Measurements from ENCODE around the gene KANK2. TPM values are rescaled to one million over a fixed set of nuclear protein-coding genes. Genes with fewer than 3 reads are reported as not detected.
A peak's percentile ranks its signal among the peaks of the same experiment; 100 is the strongest.
"Not testable (repeated sequence)": the region's sequence is repeated elsewhere in the genome, so short reads cannot be mapped to it uniquely, and the experiment has no call there.

KANK2 gene
- total RNA-seq, 1 donor from 2014 or later = 2.7 TPM

DNA sequence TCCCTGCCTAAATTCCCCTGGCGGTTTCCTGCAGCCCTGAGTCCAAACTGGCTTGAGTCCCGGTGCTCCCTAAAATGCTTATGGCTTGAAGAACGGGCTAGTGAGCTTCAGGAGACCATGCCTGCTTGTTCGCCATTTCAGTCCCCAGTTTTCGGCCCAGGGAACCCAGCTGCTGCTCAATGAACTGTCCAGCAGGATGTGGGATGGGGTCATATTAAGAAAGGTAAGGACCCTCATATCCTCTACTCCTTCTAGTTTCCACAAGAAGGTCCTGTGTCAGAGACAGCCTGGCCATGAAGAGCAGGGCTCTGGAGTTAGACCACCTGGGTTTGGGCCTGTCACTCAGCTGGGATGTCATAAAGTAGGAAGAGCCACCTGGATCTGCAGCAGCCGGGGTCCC, 24.8 kb downstream of the KANK2 start:
- intact Hi-C loops (cut with micrococcal nuclease) = no loop called here

DNA sequence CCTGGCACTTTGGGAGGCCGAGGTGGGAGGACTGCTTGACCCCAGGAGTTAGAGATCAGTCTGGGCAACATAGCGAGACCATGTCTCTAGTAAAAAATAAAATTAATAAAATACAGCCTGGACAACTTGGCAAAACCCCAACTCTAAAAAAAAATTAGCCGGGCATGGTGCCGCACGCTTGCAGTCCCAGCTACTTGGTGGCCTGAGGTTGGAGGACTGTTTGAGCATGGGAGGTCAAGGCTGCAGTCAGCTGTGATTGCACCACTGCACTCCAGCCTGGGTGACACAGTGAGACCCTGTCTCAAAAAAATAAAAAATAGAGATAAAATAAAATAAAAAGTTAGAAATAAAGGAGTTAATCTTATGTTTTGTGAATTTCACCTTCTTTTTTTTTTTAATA, 26.2 kb downstream of the KANK2 start:
- no peak for DNase-seq (ENCODE audit: low spot score)
- H3K4me3 Mint-ChIP-seq = no peak overlapping the region
- no peaks in the 10 kb centered on the region for H3K36me3 Mint-ChIP-seq (ENCODE audit: low read depth)
- no peaks in the 10 kb centered on the region for H3K27me3 Mint-ChIP-seq (ENCODE audit: insufficient read depth)
- no peak overlapping the region for H3K27ac Mint-ChIP-seq
- H3K4me1 Mint-ChIP-seq (ENCODE audit: low read depth) = no peaks in the 10 kb centered on the region
- H3K9me3 Mint-ChIP-seq = no peaks in the 10 kb centered on the region
- intact Hi-C loops (cut with micrococcal nuclease) = no loop called here

More for the DNA sequence above, 24.8 kb downstream of the KANK2 start:
- H3K27ac Mint-ChIP-seq = no peak overlapping the region
- DNase-seq (ENCODE audit: low spot score) = no peak
- H3K36me3 Mint-ChIP-seq (ENCODE audit: low read depth) = no peaks in the 10 kb centered on the region
- no peaks in the 10 kb centered on the region for H3K4me1 Mint-ChIP-seq (ENCODE audit: low read depth)
- no peaks in the 10 kb centered on the region for H3K9me3 Mint-ChIP-seq
- H3K4me3 Mint-ChIP-seq = no peak overlapping the region
- H3K27me3 Mint-ChIP-seq (ENCODE audit: insufficient read depth) = no peaks in the 10 kb centered on the region

DNA sequence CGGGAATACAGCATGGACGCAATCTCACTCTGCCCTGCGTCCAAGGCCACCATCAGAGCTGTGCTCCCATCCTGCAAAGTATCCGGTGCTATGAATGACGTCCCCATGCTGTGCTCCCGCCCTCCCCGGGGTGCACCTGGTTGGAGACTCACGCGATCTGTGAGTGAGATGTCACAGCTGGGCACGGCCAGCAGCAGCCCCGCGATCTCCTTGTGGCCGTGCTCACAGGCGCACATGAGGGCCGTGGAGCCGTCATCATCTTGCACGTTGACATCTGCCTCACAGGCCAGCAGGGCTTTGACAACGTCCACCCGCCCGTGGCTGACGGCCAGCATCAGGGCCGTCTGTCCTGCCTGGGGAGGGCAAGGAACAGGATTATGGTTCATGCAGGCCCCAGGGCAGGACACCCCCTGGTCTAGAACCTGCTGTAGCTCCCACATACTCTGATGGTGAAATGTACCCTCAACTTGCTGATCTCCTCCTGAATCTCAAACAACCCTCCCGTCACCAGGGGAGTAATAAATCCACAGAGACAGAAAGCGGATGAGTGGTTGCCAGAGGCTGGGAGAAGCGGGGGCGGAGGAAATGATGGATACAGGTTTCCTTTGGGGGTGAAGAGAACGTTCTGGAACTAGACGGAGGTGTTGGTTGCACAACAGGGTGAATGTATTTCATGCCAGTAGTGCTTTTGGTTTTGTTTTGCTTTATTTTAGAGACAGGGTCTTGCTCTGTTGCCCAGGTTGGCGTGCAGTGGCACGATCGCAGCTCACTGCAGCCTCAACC, 27.3 kb downstream of the KANK2 start:
- Mint-ChIP-seq H3K36me3 (ENCODE audit: low read depth) (no peaks in the 10 kb centered on the region), H3K4me1 (ENCODE audit: low read depth) (no peaks in the 10 kb centered on the region), H3K27me3 (ENCODE audit: insufficient read depth) (no peaks in the 10 kb centered on the region), H3K27ac (no peak overlapping the region), H3K4me3 (no peak overlapping the region), H3K9me3 (no peaks in the 10 kb centered on the region)
- intact Hi-C loops (cut with micrococcal nuclease) = no loop called here
- no peak for DNase-seq (ENCODE audit: low spot score)

DNA sequence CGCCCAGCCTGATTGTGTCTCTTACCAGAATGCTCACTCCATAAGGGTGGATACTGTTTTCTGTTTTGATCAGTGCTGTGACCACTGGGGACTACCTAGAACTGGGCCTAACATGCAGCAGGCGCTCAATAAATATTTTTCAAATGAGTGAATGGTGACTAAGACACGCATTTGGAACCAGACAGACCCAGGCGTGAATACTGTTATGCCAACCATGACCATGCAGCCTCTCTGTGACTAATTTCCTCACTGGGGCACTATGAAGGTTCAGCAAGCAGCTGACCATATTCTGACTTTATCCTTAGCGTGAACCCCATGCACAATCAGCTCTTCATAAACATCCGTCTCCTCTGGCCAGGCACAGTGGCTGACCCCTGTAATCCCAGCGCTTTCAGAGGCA, 28.8 kb downstream of the KANK2 start:
- Mint-ChIP-seq H3K27ac (no peak overlapping the region), H3K36me3 (ENCODE audit: low read depth) (no peaks in the 10 kb centered on the region), H3K27me3 (ENCODE audit: insufficient read depth) (no peaks in the 10 kb centered on the region), H3K4me3 (no peak overlapping the region), H3K9me3 (no peaks in the 10 kb centered on the region), H3K4me1 (ENCODE audit: low read depth) (no peaks in the 10 kb centered on the region)
- no peak for DNase-seq (ENCODE audit: low spot score)
- intact Hi-C loops (cut with micrococcal nuclease) = no loop called here

DNA sequence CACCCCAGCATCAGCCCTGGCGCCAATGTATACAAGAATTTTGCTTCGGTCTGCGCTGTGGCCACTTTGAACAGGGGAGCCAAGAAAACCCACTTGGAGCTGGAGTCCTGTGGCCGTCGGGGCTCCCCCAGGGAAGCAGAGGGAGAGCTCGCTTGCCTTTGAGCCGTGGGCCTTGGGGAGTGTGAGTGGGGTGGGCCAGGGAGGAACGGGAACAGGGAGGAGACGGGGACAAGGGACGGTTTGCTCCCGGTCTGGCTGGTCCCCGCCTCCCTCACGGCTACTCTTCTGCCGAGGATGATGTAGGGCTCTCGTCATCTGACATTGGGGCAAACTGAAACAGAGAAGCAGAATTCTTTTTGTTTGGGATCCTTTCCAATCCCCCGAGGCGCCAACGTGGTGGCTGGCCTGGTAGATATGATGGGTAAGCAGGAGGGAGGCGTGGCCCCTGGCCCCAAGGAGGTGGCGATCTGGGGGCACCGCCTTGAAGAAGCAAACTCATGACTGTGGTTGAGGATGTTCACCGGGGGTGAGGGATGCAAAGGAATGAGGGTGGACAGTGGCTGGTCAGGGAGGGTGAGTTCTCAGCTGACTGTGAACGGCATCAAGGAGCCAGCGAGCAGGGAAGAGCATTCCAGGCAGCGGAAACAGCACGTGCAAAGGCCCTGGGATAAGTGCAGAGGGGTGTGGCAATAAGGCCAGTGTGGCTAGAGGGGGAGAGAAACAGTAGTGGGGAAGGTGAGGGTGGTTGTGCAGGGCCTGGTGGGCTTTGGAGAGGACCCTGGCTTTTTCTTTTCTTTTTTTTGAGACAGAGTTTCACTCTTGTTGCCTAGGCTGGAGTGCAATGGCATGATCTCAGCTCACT, 30.8 kb downstream of the KANK2 start:
- no peaks in the 10 kb centered on the region for H3K4me1 Mint-ChIP-seq (ENCODE audit: low read depth)
- no peaks in the 10 kb centered on the region for H3K9me3 Mint-ChIP-seq
- intact Hi-C loops (cut with micrococcal nuclease) = no loop called here
- DNase-seq (ENCODE audit: low spot score) = no peak
- no peaks in the 10 kb centered on the region for H3K27me3 Mint-ChIP-seq (ENCODE audit: insufficient read depth)
- H3K36me3 Mint-ChIP-seq (ENCODE audit: low read depth) = no peaks in the 10 kb centered on the region
- no peak overlapping the region for H3K4me3 Mint-ChIP-seq
- H3K27ac Mint-ChIP-seq = no peak overlapping the region

DNA sequence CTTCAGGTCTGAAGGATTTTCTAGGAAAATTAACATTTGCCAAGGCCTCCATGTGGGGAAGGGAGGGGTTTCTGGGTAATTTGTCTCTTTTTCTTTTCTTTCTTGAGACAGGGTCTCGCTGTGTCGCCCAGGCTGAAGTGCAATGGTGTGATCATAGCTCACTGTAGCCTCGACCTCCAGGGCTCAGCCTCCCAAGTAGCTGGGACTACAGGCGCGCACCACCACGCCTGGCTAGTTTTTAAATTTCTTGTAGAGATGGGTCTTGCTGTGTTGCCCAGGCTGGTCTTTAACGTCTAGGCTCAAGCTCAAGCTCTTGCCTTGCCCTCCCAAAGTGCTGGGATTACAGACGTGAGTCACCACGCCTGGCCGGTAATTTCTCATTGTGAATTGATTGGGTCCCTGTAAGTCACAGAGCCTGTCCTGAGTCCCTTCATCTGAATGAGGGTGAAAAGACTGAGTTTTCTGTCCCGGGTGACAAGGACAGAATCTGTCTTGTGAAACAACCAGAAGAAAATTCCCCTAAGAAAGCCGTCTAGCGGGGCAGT, 31.8 kb downstream of the KANK2 start:
- H3K27ac Mint-ChIP-seq = no peak overlapping the region
- DNase-seq (ENCODE audit: low spot score) = no peak
- H3K9me3 Mint-ChIP-seq = no peaks in the 10 kb centered on the region
- intact Hi-C loops (cut with micrococcal nuclease) = no loop called here
- no peaks in the 10 kb centered on the region for H3K27me3 Mint-ChIP-seq (ENCODE audit: insufficient read depth)
- no peaks in the 10 kb centered on the region for H3K36me3 Mint-ChIP-seq (ENCODE audit: low read depth)
- no peak overlapping the region for H3K4me3 Mint-ChIP-seq
- H3K4me1 Mint-ChIP-seq (ENCODE audit: low read depth) = no peaks in the 10 kb centered on the region

DNA sequence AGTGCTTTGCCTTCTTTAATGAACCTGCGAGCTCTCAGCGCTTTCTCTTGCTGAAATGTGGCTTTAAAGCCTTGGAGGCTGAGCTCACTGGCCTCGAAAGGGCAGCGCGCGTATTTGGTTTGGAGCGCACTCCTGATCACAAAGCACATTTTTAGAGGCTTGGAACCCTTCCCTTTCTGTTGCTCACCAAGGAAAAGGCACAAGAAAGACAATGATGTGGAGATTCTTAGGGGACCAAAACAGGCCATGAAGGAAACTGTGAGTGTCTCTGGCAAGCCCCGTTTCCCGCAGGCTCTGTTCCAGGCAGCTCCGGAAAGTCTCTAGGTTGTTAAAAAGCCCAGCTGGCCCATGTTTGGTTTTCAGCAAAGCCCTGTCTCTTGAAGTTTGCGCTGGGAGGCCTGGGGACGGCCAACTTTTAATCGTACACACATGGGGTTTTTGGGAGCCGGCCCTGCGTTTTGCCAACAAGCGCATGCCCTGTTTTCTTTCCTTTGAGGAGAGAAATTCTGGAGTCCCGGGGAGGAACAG, 32.4 kb downstream of the KANK2 start:
- Mint-ChIP-seq H3K27me3 (ENCODE audit: insufficient read depth) (no peaks in the 10 kb centered on the region), H3K4me3 (no peak overlapping the region), H3K4me1 (ENCODE audit: low read depth) (no peaks in the 10 kb centered on the region), H3K9me3 (no peaks in the 10 kb centered on the region), H3K36me3 (ENCODE audit: low read depth) (no peaks in the 10 kb centered on the region), H3K27ac (no peak overlapping the region)
- intact Hi-C loops (cut with micrococcal nuclease) = no loop called here
- no peak for DNase-seq (ENCODE audit: low spot score)

DNA sequence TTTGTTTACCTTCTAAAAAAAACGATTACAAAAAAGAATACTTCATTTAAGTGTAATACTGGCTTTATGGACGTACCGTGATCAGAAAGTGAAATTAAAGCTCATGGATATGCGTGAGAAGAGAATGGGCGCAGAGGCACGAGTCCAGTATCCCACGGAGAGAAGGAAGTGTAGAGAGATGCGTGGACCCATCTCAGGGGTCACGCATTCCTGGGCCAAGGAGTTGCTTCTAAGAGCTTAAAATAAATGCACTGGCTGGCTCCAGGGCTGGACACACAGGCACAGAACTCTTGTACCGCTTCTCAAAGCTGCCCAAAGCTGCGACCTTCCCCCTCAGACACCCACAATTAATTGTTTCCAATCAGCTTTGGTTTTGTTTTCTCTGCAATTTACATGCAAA, 33.0 kb downstream of the KANK2 start:
- Mint-ChIP-seq H3K4me1 (ENCODE audit: low read depth) (no peaks in the 10 kb centered on the region), H3K4me3 (no peak overlapping the region), H3K9me3 (no peaks in the 10 kb centered on the region), H3K36me3 (ENCODE audit: low read depth) (no peaks in the 10 kb centered on the region), H3K27ac (no peak overlapping the region), H3K27me3 (ENCODE audit: insufficient read depth) (no peaks in the 10 kb centered on the region)
- no peak for DNase-seq (ENCODE audit: low spot score)
- intact Hi-C loops (cut with micrococcal nuclease) = no loop called here

DNA sequence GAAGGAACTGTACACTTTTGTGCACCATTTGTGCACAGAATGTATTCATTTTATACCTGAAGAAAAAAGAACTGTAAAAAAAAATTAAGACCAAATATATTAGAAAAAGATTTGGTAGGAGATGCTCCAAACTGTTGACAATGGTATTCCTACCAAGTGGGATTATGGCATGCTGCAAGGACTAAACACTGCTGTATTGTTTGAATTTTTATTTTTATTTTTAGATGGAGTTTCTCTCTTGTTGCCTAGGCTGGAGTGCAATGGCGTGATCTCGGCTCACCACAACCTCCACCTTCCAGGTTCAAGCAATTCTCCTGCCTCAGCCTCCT, 36.9 kb downstream of the KANK2 start:
- H3K36me3 Mint-ChIP-seq (ENCODE audit: low read depth); H3K27me3 Mint-ChIP-seq (ENCODE audit: insufficient read depth); H3K4me3 Mint-ChIP-seq; H3K4me1 Mint-ChIP-seq (ENCODE audit: low read depth); intact Hi-C loops (cut with micrococcal nuclease); H3K9me3 Mint-ChIP-seq; H3K27ac Mint-ChIP-seq; DNase-seq (ENCODE audit: low spot score): not testable (repeated sequence)

DNA sequence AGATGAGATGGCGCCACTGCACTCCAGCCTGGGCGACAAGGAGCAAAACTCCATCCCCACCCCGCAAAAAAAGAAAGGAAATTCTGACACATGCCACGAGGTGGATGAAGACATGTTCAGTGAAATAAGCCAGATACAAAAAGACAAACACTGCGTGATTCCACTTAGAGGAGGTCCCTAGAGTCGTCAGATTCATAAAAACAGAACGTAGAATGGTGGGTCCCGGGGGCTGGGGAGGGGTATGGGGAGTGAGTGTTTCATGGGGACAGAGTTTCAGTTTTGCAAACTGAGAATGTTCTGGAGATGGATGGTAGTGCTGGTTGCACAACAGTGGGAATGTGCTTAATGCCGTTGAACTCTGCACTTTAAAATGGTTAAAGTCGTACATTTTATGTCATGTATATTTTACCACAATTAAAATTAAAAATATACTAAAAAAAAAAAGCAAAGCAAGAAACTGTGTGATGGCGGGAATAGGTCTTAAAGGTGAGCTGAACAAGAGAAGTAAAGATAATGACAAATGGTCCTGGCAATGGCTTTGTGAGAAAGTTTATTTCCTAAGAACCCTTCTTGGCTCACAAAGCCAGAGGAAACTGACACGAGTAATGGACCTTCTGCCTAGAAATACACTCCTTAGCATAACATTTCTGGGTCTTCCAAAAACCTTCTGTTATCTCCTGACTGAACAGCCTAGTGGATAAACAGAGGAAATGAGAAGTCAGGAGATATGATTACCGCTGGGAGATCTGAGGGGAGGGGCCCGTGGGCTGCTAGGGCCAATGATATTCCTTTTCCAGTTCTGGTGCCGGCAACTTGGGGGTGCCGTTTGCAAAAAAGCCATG, 37.5 kb downstream of the KANK2 start:
- no peaks in the 10 kb centered on the region for H3K4me1 Mint-ChIP-seq (ENCODE audit: low read depth)
- no peaks in the 10 kb centered on the region for H3K9me3 Mint-ChIP-seq
- H3K4me3 Mint-ChIP-seq = no peak overlapping the region
- intact Hi-C loops (cut with micrococcal nuclease) = loop anchor here (5.0 kb wide), 1 partner anchor 37 kb away; the partner anchor contains the start of gene KANK2
- H3K36me3 Mint-ChIP-seq (ENCODE audit: low read depth) = no peaks in the 10 kb centered on the region
- H3K27ac Mint-ChIP-seq = no peak overlapping the region
- DNase-seq (ENCODE audit: low spot score) = no peak
- no peaks in the 10 kb centered on the region for H3K27me3 Mint-ChIP-seq (ENCODE audit: insufficient read depth)

DNA sequence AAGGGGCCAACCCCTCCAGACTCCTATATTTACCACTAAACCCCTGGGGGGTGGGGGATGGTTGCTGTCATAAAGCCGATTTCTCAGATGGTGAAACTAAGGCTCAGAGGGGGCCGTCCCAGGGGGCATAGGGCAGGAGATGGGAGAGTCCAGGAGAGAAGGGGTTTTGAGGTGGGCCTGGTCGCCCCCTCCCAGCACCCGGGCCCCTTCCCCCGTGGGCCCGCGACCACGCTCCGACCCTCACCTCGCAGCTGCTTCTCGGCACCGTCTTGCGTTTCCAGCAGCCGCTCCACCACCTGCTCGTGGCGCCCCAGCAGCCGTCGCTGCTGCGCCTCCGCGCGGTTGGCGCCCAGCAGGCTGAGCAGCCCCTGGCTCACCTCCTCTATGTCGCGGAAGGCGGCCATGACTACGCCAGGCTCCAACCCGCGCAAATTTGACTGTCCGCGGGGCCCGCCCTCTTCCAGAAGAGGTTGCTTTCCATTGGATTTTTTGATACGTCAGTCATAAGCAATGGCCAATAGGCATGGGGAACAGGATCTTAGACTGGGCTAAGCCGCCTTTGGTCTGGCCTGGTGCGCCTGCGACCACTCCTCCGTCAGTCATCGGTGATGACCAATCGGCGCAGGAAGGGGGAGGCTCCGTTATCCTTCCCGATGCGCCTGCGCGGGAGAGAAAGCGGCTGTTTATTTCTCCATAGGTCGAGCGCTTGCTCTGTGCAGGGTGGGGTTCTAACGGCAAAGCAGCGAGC, 41.8 kb downstream of the KANK2 start, which contains the start of gene SPC24:
TSS of gene SPC24 (minus strand) at position 410 of the 748 bp plus-strand sequence. CDS start at position 404, 6 bp downstream.
- DNase-seq (ENCODE audit: low spot score) = peak; percentile 94
- Mint-ChIP-seq H3K36me3 (ENCODE audit: low read depth) (peaks cover 7% of the 10 kb centered on the region), H3K27me3 (ENCODE audit: insufficient read depth) (no peaks in the 10 kb centered on the region), H3K4me3 (peak within 1 kb of the TSS; percentile 84), H3K9me3 (no peaks in the 10 kb centered on the region), H3K4me1 (ENCODE audit: low read depth) (peaks cover 7% of the 10 kb centered on the region), H3K27ac (peak within 1 kb of the TSS; percentile 89)
- intact Hi-C loops (cut with micrococcal nuclease) = loop anchor here (1.0 to 5.0 kb wide), 7 partner anchors 17 to 350 kb away; partner anchors contain the start of genes CCDC159, KANK2, LDLR and ODAD3

DNA sequence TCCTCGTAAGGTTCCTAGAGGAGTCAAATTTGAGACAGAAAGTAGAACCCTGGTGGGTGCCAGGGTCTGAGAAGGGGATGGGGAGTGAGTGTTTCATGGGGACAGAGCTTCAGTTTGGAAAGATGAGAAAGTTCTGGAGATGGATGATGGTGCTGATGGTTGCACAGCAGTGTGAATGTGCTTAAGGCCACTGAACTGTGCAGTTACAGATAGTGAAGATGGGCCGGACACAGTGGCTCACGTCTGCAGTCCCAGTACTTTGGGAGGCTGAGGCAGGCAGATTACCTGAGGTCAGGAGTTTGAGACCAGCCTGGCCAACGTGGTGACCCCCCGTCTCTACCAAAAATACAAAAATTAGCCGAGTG, 42.7 kb downstream of the KANK2 start:
- H3K4me3 Mint-ChIP-seq = peak overlapping the region; percentile 84
- H3K27ac Mint-ChIP-seq = peak overlapping the region; percentile 55
- H3K4me1 Mint-ChIP-seq (ENCODE audit: low read depth) = peaks cover 7% of the 10 kb centered on the region
- peaks cover 7% of the 10 kb centered on the region for H3K36me3 Mint-ChIP-seq (ENCODE audit: low read depth)
- no peak for DNase-seq (ENCODE audit: low spot score)
- no peaks in the 10 kb centered on the region for H3K27me3 Mint-ChIP-seq (ENCODE audit: insufficient read depth)
- intact Hi-C loops (cut with micrococcal nuclease) = loop anchor here (1.0 to 5.0 kb wide), 7 partner anchors 16 to 351 kb away; partner anchors contain the start of genes CCDC159, KANK2, LDLR and ODAD3
- no peaks in the 10 kb centered on the region for H3K9me3 Mint-ChIP-seq

Measured in activated T-helper 1 cell treated with anti-CD3 and anti-CD28 coated beads, Interleukin-12 subunit alpha, Interleukin-12 subunit beta, Interleukin-2, Interleukin-4 antibody, amounts not matched to agents 30 ng/mL and 10 ng/mL and 1 ng/mL, durations not matched to agents 14 hours and 24 hours and 36 hours (primary cell).